ENCODE measurements around the gene LRP4.
A peak's percentile ranks its signal among the peaks of the same experiment; 100 is the strongest.

Gene LRP4

GRCh38 chr11:46948378-46949131 is 30.2 kb upstream of the LRP4 start:
- H4K8ac ChIP-seq (ENCODE audit: low read depth, low read length): no peak overlapping the region
- no peak overlapping the region for H3K4me3 ChIP-seq (ENCODE audit: low read length)
- no peak overlapping the region for H2BK15ac ChIP-seq (replicated peaks; ENCODE audit: low read depth)
- no peak overlapping the region for H2BK120ac ChIP-seq (ENCODE audit: low read depth, low read length)
- no peaks in the 10 kb centered on the region for H3K36me3 ChIP-seq (ENCODE audit: control insufficient read depth, insufficient read depth, low read length)
- H2AK5ac ChIP-seq (ENCODE audit: low read length): no peak overlapping the region
- H3K79me2 ChIP-seq (ENCODE audit: control insufficient read depth, insufficient read depth, low read length): no peaks in the 10 kb centered on the region
- H3K23ac ChIP-seq (ENCODE audit: low read length): no peak overlapping the region
- H4K5ac ChIP-seq (ENCODE audit: low read length): no peak overlapping the region
- H3K27ac ChIP-seq (ENCODE audit: low read depth, low read length): no peak overlapping the region
- H3K27me3 ChIP-seq (ENCODE audit: insufficient read depth, low read length, poor library complexity): no peaks in the 10 kb centered on the region
- H3K4ac ChIP-seq (ENCODE audit: low read depth, low read length): no peak overlapping the region
- H3K79me1 ChIP-seq (ENCODE audit: low read length): peaks cover 3% of the 10 kb centered on the region
- no peak overlapping the region for H2BK5ac ChIP-seq (ENCODE audit: low read length)
- WGBS (ENCODE audit: extremely low coverage, insufficient coverage, low lambda C conversion rate): no CpG with 5 or more reads among the region's 4 CpGs
- peaks cover 2% of the 10 kb centered on the region for H3K4me1 ChIP-seq (ENCODE audit: control insufficient read depth, low read depth, low read length)
- no peak overlapping the region for H3K18ac ChIP-seq (ENCODE audit: low read length)
- H3K9ac ChIP-seq (ENCODE audit: low read length): no peak overlapping the region
- DNase-seq: no peak
- no peak overlapping the region for H3K4me2 ChIP-seq (ENCODE audit: low read length)
- H3K56ac ChIP-seq (ENCODE audit: low read length): no peak overlapping the region

GRCh38 chr11:46947399-46948077 is 29.2 kb upstream of the LRP4 start:
- peak; percentile 52 for DNase-seq
- Histone ChIP-seq H3K9ac (ENCODE audit: low read length) (no peak overlapping the region), H3K79me1 (ENCODE audit: low read length) (peaks cover 3% of the 10 kb centered on the region), H3K27me3 (ENCODE audit: insufficient read depth, low read length, poor library complexity) (no peaks in the 10 kb centered on the region), H2BK120ac (ENCODE audit: low read depth, low read length) (no peak overlapping the region), H2BK5ac (ENCODE audit: low read length) (no peak overlapping the region), H3K18ac (ENCODE audit: low read length) (no peak overlapping the region), H3K4ac (ENCODE audit: low read depth, low read length) (no peak overlapping the region), H3K4me2 (ENCODE audit: low read length) (no peak overlapping the region), H2BK15ac (replicated peaks; ENCODE audit: low read depth) (no peak overlapping the region), H3K4me1 (ENCODE audit: control insufficient read depth, low read depth, low read length) (peaks cover 2% of the 10 kb centered on the region), H3K23ac (ENCODE audit: low read length) (no peak overlapping the region), H3K36me3 (ENCODE audit: control insufficient read depth, insufficient read depth, low read length) (no peaks in the 10 kb centered on the region), H4K5ac (ENCODE audit: low read length) (no peak overlapping the region), H4K8ac (ENCODE audit: low read depth, low read length) (no peak overlapping the region), H3K79me2 (ENCODE audit: control insufficient read depth, insufficient read depth, low read length) (no peaks in the 10 kb centered on the region), H2AK5ac (ENCODE audit: low read length) (no peak overlapping the region), H3K27ac (ENCODE audit: low read depth, low read length) (no peak overlapping the region), H3K56ac (ENCODE audit: low read length) (no peak overlapping the region), H3K4me3 (ENCODE audit: low read length) (no peak overlapping the region)
- no CpG with 5 or more reads among the region's 3 CpGs for WGBS (ENCODE audit: extremely low coverage, insufficient coverage, low lambda C conversion rate)

- Histone ChIP-seq H2BK5ac (ENCODE audit: low read length) (no peak overlapping the region), H3K23ac (ENCODE audit: low read length) (no peak overlapping the region), H2BK120ac (ENCODE audit: low read depth, low read length) (no peak overlapping the region), H2BK15ac (replicated peaks; ENCODE audit: low read depth) (no peak overlapping the region), H3K79me1 (ENCODE audit: low read length) (peaks cover 3% of the 10 kb centered on the region), H3K27ac (ENCODE audit: low read depth, low read length) (no peak overlapping the region), H3K36me3 (ENCODE audit: control insufficient read depth, insufficient read depth, low read length) (no peaks in the 10 kb centered on the region), H3K9ac (ENCODE audit: low read length) (no peak overlapping the region), H3K4me2 (ENCODE audit: low read length) (no peak overlapping the region), H3K4ac (ENCODE audit: low read depth, low read length) (no peak overlapping the region), H3K4me1 (ENCODE audit: control insufficient read depth, low read depth, low read length) (peaks cover 2% of the 10 kb centered on the region), H4K8ac (ENCODE audit: low read depth, low read length) (no peak overlapping the region), H3K27me3 (ENCODE audit: insufficient read depth, low read length, poor library complexity) (no peaks in the 10 kb centered on the region), H4K5ac (ENCODE audit: low read length) (no peak overlapping the region), H3K18ac (ENCODE audit: low read length) (no peak overlapping the region), H3K56ac (ENCODE audit: low read length) (no peak overlapping the region), H3K79me2 (ENCODE audit: control insufficient read depth, insufficient read depth, low read length) (no peaks in the 10 kb centered on the region), H3K4me3 (ENCODE audit: low read length) (no peak overlapping the region), H2AK5ac (ENCODE audit: low read length) (no peak overlapping the region)
- DNase-seq: peak; percentile 65
- no CpG with 5 or more reads among the region's 4 CpGs for WGBS (ENCODE audit: extremely low coverage, insufficient coverage, low lambda C conversion rate)
Observed at GRCh38 chr11:46944356-46945075, 26.2 kb upstream of the LRP4 start.

GRCh38 chr11:46942172-46942571 is 23.8 kb upstream of the LRP4 start:
- no peaks in the 10 kb centered on the region for H3K36me3 ChIP-seq (ENCODE audit: control insufficient read depth, insufficient read depth, low read length)
- H2AK5ac ChIP-seq (ENCODE audit: low read length): no peak overlapping the region
- no peak overlapping the region for H4K5ac ChIP-seq (ENCODE audit: low read length)
- no peak overlapping the region for H3K56ac ChIP-seq (ENCODE audit: low read length)
- H3K4me2 ChIP-seq (ENCODE audit: low read length): no peak overlapping the region
- peaks cover 3% of the 10 kb centered on the region for H3K79me1 ChIP-seq (ENCODE audit: low read length)
- H2BK5ac ChIP-seq (ENCODE audit: low read length): no peak overlapping the region
- no peak overlapping the region for H3K9ac ChIP-seq (ENCODE audit: low read length)
- no peak overlapping the region for H3K23ac ChIP-seq (ENCODE audit: low read length)
- no peak overlapping the region for H2BK15ac ChIP-seq (replicated peaks; ENCODE audit: low read depth)
- H3K4me1 ChIP-seq (ENCODE audit: control insufficient read depth, low read depth, low read length): peaks cover 2% of the 10 kb centered on the region
- H4K8ac ChIP-seq (ENCODE audit: low read depth, low read length): no peak overlapping the region
- H3K18ac ChIP-seq (ENCODE audit: low read length): no peak overlapping the region
- no peaks in the 10 kb centered on the region for H3K27me3 ChIP-seq (ENCODE audit: insufficient read depth, low read length, poor library complexity)
- no peaks in the 10 kb centered on the region for H3K79me2 ChIP-seq (ENCODE audit: control insufficient read depth, insufficient read depth, low read length)
- DNase-seq: no peak
- no peak overlapping the region for H3K4ac ChIP-seq (ENCODE audit: low read depth, low read length)
- no peak overlapping the region for H3K4me3 ChIP-seq (ENCODE audit: low read length)
- H3K27ac ChIP-seq (ENCODE audit: low read depth, low read length): no peak overlapping the region
- no CpG with 5 or more reads among the region's 6 CpGs for WGBS (ENCODE audit: extremely low coverage, insufficient coverage, low lambda C conversion rate)
- no peak overlapping the region for H2BK120ac ChIP-seq (ENCODE audit: low read depth, low read length)

GRCh38 chr11:46936138-46937110 is 18.1 kb upstream of the LRP4 start, which contains the start of gene CSTPP1:
Gene CSTPP1 (plus strand): TSS chr11:46936761. CDS start chr11:46936806, 45 bp downstream.
- Histone ChIP-seq H3K4me1 (ENCODE audit: control insufficient read depth, low read depth, low read length) (no peaks in the 10 kb centered on the region), H4K5ac (ENCODE audit: low read length) (peak within 1 kb of the TSS; percentile 2), H4K8ac (ENCODE audit: low read depth, low read length) (peak within 1 kb of the TSS; percentile 89), H3K56ac (ENCODE audit: low read length) (peak within 1 kb of the TSS; percentile 84), H3K4me3 (ENCODE audit: low read length) (peak within 1 kb of the TSS; percentile 80), H3K27me3 (ENCODE audit: insufficient read depth, low read length, poor library complexity) (no peaks in the 10 kb centered on the region), H2BK120ac (ENCODE audit: low read depth, low read length) (peak within 1 kb of the TSS; percentile 45), H3K27ac (ENCODE audit: low read depth, low read length) (peak within 1 kb of the TSS; percentile 49), H3K4ac (ENCODE audit: low read depth, low read length) (no peak within 1 kb of the TSS), H3K23ac (ENCODE audit: low read length) (no peak within 1 kb of the TSS), H2AK5ac (ENCODE audit: low read length) (no peak within 1 kb of the TSS), H3K79me1 (ENCODE audit: low read length) (no peaks in the 10 kb centered on the region), H2BK5ac (ENCODE audit: low read length) (no peak within 1 kb of the TSS), H3K79me2 (ENCODE audit: control insufficient read depth, insufficient read depth, low read length) (no peaks in the 10 kb centered on the region), H3K4me2 (ENCODE audit: low read length) (peak within 1 kb of the TSS; percentile 84), H3K36me3 (ENCODE audit: control insufficient read depth, insufficient read depth, low read length) (no peaks in the 10 kb centered on the region), H2BK15ac (replicated peaks; ENCODE audit: low read depth) (no peak within 1 kb of the TSS), H3K18ac (ENCODE audit: low read length) (no peak within 1 kb of the TSS), H3K9ac (ENCODE audit: low read length) (peak within 1 kb of the TSS; percentile 81)
- peak; percentile 97 for DNase-seq
- no CpG with 5 or more reads among the region's 41 CpGs for WGBS (ENCODE audit: extremely low coverage, insufficient coverage, low lambda C conversion rate)
